Limb (tissue), 2 donors: Measurements from ENCODE around the gene NAMPT.
"Not testable (repeated sequence)": the region's sequence is repeated elsewhere in the genome, so short reads cannot be mapped to it uniquely, and the experiment has no call there.

ENCODE experiments used
- DNase-seq, 2 donors: peaks; one replicate each; pipeline ENCODE4 v3.0.0-alpha.2; 2016; ENCODE audit errors: extremely low spot score in 2 of 2

Gene NAMPT

DNA sequence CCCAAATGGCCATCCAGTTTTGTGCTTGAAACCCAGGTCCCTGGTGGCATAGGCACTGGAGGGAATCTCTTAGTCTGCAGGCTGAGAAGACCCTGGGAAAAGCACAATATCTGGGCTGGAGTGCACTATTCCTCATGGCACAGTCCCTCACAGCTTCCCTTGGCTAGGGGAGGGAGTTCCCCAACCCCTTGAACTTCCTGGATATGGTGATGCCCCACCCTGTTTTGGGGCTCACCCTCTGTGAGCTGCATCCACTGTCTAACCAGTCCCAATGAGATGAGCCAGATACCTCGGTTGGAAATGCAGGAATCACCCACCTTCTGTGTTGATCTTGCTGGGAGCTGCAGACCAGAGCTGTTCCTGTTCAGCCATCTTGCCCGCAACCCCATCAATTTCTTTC, 19.8 kb upstream of the NAMPT start:
- DNase-seq = no peak

DNA sequence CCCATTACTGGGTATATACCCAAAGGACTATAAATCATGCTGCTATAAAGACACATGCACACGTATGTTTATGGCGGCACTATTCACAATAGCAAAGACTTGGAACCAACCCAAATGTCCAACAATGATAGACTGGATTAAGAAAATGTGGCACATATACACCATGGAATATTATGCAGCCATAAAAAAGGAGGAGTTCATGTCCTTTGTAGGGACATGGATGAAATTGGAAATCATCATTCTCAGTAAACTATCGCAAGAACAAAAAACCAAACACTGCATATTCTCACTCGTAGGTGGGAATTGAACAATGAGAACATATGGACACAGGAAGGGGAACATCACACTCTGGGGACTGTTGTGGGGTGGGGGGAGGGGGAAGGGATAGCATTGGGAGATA, 13.8 kb upstream of the NAMPT start:
- not testable (repeated sequence) for DNase-seq

DNA sequence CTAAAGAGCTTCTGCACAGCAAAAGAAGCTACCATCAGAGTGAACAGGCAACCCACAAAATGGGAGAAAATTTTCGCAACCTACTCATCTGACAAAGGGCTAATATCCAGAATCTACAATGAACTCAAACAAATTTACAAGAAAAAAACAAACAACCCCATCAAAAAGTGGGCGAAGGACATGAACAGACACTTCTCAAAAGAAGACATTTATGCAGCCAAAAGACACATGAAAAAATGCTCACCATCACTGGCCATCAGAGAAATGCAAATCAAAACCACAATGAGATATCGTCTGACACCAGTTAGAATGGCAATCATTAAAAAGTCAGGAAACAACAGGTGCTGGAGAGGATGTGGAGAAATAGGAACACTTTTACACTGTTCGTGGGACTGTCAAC, 13.4 kb upstream of the NAMPT start:
- DNase-seq = not testable (repeated sequence)

DNA sequence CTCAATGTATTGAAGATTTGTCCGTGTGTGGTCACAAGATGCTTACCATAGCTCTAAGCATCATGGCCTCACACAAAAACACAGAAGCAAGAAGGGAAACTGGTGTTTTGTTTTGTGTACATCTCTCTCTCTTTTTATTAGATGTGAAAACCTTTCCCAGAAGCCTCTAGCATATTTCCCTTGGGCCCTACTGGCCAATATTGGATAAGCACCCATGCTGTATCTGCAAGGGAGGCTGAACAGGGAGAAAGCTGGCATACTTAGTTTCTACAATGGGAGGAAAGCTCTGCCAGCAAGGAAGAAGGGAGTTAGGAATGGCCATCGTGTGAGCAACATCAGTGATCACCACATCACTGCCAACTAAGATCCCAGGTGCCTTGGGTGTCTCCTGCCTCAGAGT, 9.6 kb upstream of the NAMPT start:
- DNase-seq = no peak

DNA sequence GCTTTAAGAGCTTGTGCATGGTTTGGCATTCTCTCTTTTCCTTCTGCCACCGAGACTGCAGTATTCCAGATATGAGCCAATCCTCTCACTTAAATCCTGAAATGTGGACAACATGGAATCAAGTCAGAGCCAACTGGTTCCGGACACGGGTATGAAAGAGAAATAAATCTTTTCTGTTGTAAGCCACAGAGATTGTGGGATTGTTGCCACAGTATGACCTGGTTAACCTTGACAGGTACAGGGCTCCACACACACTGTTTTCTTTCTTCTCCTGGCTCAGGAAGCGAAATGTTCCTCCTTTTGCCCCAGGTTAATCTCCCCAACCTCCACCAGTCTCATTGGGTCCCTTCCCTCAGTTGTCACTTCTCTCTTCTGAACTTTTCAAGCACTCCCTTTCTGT, 6.5 kb upstream of the NAMPT start:
- no peak for DNase-seq

DNA sequence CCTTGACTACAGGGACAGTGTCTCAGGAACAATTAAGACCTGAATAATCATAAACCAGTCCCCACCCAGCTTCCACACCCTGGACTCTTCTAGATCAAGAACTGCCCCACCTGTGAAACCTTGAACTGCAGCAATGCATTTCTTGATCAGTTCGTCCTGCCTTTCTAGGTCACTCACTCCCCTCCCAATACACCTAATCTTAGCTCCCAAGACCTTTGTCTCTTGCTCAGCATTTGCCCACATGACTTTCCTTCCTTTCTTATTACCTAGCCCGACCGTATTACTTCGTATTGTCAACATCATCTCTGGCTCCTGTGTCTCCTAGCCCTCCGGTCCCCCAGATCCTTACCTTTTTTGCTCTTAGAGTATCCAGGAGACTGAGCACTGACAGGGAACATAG, 5.5 kb upstream of the NAMPT start:
- no peak for DNase-seq

DNA sequence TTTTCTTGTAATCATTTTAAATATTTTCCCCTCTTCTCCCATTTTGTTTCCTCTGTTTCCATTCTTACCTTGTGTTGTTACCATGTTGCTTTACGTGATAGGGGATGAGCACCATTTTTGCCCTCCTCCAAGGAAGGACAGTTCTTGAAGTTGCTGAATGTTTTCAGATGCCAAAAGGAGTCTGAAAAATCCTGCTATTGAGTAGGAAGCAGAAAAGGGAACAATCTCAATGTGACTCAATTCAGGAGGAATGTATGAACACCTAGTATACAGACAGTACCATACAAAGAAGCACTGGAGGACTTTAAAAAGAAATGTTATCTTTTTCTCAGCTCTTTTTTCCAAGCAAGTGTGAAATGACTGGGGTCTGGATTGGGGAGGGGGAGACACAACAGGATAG, 5.1 kb upstream of the NAMPT start:
- no peak for DNase-seq

DNA sequence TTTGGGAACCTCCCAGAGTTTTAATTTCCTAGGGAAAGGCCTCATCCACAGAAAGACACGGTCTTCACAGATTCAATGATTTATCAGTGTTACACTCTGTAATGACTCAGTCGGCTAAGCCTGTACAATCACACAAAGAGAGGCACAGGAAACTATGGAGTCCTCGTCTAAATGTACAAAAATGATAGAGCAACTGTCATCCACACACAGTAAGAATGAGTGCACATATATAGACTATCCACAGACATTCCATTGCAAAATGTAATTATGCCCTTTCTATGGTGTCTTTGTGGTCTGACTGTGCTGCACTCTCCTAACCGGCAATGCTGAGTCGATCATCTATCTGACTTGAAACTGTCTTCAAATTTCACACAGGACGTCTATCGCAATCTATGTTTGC, 3.5 kb upstream of the NAMPT start:
- DNase-seq = no peak

DNA sequence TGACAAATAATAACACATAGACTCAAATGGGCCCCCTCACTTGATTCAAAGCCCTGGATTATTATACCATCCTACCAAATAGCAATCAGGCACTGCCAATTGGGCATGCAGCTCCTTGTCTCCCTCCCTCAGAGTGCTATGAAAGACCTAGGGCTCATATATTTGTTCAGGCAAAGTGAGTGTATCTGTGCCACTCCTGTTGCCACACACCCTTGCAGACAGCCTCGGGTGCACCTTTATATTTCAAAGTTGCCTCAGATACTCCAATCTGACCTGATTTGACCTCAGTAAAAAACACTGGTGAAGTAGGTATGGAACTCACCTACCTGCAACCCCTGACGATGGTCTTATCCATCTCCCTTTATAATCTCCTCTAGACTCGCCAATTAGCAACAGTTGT, 3.0 kb upstream of the NAMPT start:
- no peak for DNase-seq

DNA sequence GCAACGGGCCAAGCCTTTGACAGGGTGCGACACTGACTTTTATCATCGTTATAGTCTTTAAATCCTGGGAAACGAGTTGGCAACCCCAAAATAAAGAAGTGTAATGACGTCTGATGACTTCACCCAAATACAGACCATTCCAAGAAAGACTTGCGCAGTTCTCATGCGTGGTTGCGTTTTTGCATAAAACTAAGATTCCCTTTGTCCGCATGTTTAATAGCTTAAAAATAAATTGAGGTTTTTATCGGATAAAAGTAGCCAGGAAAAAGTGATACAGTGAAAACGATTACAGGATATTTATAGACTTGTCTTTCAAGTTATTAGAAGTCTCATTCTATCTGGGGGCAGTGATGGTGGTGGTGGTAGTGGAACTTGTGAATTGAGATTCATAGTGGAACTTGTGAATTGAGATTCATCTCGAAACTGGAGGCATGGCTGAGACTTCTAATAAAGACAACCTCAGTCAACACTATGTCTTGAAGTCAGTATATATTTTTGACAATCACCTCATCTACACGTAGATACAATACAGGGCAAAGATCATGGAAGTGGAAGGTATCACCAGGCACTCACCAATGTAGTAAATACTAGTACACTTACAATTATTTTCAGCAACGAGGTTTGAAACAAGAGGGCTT, 1.2 kb upstream of the NAMPT start:
- peak in 1 of 2 donors; percentile 3 for DNase-seq

DNA sequence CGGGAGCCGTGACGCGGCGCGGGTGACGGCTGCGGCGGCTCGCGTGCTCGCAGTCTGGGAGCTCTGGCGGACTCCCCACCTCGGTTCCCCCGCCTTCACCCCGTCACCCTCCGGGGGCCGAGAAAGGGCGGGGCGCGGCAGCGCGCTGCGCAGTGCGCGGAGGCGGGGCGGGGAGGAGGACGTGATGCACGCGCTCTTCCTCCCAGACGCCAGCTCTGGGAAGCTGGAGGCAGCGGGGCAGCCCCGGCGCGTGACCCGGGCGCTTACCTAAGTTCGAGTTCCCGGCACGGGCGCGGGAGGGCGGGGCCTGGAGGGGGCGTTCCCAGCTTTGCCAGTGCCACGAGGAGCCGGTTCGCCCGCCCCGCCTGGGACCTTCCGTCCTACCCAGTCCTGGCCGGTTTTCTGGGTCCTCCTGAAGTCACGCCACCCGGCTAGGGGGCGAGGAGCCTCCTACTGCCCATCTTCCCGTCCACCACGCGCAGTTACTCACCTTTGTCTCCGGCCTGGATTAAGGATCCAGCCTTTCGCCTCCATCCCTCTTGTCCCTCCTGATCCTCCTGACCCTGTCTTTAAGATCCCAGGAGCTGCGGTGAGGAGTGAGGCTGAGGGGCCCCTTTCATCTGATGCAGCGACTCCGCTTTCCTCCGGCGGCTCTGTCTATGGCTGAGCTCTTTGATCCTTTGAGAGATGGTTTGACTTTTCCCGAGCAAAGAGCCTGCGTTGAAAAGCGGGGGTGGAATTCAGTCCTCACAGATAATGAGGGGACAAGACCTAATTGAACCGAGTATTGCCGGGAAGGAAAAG, 470 bp upstream of the NAMPT start:
- peak; percentile 93 to 99 for DNase-seq

DNA sequence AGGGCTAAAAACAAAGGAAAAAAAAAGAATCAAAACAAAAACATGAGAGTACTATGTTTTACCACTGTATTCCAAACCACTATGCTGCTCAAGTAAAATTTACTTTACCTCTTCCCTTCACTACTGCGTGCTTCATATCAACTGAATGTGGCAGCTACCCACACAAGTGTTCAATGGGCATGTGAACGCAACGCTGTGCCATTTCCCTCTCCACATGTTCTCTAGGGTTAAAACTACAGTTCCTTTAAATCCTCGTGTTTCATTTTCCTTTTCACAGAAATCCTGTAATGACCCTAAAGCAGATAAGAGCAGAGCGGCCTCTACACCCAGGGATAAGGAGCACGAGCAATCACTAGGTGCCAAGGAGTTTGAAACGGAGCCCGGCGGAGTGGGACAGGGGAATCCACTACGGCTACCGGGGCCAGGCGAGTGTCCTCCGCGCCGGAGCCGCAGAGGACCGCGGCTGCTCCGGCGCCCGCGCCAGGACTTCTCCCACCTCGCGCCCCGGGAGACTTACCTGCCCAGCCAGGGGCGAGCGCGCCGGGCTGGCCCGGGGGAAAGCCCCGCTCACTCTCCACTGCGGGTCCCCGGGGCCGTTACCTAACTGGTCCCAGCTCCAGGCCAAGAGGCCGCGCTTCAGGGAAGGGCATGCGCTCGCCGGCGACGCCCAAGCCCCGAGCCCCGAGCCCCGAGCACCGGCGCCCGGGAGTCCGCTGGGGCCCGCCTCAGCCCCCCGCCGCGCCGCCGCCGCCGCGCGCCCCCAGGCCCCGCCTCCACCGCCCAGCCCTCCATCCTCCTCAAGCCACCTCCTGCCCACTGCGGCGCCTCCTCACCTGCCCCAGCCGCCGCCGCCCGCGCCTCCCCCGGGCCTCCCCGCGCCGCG, 711 bp downstream of the NAMPT start:
- peak; percentile 29 to 80 for DNase-seq

DNA sequence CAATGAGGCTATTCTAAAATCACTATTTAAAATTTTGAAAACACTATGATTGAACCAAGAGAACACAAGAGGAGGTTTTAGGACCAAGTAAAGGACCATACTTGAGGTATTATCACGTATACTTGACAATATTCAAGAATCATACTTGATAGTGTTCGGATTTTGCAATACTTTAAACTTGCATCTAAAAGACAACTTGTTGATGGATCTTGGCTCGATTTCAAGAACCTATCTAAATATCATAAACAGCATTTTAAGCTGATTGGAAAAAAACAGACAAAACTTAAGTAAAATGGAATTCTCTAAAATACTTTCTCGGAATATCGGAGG, 1.3 kb downstream of the NAMPT start:
- no peak for DNase-seq

DNA sequence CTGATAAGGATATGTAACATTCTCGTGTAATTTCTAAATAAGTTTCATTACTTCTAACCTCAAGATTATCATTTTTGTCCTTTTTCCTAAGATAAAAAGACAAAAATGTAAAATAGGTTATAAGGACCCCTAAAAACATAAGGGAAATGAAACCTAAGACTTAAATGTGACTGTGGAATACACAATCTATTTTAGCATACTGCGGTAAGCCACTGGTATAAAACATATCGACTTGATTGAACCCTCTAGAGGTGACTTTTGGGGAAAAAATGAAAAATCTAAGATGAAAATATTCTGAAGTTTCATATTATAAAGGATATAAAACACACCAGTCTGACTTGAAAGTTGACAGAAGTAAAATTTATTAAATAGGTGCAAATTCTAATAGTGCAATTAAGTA, 1.9 kb downstream of the NAMPT start:
- no peak for DNase-seq

DNA sequence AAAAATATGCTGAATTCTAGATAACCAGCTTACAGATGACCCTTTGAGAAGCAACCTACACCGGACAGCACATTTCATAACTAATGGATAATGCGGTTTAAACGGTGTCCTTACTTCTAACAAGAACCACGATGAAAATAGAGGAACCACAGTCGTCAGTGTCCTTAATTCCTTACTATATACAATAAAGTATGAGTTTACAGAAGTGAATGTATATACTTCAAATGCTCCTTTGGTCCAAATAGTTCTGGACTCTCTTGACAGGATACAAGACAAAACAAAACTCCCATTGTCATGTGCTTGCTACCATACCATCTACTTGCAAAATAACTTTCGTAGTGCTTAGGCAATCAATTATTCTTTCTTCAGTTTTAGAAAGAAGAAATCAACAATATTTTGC, 2.4 kb downstream of the NAMPT start:
- DNase-seq = no peak

DNA sequence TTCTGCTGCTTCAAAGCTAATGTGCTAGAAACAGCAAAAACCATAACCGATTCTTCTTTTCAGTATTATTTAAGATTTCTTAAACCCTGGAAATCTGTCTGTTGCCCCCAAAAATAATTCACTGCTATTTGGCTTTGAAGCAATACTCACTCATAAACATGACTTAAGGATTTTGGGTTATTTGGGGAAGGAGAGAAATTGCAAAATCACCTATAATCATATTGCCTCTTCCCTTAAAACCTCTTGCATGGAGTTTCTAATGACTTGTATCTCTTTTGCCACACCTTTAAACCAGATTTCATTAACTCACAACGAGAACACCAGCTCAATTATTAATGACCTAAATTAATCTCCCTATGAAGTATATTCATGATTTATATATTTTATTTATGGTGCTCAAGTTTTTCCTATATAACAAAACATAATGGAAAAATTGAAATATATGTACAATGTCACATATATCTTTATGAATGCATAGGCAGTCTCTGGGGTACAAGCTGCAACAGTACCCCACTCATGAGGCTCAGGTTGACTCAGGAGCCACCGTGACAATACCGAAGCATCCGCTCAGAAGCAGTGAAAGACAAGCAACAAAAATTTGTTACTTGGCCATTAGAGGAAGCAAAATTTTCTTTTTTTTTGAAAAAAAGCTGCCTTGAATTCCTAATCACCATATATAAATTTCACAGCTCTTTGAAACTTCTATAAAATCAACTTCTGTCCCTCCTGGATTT, 3.0 kb downstream of the NAMPT start:
- DNase-seq = no peak

DNA sequence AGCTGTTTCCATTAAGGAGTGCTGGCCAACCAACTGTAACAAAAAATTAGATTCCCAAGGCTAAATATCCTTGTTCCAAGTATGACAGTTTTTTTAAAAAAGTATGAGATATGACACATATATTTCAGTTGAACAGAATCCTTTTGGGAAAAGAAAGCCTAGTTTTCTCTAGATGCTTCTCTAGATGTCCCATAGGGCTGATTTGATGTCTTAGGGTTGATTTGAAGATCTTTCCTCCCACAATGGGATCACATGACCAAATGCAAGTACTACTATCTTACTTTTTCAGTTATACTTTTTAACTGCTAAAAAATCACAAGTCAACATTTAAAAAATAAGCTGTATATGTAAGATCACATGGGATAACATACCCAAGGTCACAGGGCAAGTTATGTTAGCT, 3.7 kb downstream of the NAMPT start:
- DNase-seq = no peak

DNA sequence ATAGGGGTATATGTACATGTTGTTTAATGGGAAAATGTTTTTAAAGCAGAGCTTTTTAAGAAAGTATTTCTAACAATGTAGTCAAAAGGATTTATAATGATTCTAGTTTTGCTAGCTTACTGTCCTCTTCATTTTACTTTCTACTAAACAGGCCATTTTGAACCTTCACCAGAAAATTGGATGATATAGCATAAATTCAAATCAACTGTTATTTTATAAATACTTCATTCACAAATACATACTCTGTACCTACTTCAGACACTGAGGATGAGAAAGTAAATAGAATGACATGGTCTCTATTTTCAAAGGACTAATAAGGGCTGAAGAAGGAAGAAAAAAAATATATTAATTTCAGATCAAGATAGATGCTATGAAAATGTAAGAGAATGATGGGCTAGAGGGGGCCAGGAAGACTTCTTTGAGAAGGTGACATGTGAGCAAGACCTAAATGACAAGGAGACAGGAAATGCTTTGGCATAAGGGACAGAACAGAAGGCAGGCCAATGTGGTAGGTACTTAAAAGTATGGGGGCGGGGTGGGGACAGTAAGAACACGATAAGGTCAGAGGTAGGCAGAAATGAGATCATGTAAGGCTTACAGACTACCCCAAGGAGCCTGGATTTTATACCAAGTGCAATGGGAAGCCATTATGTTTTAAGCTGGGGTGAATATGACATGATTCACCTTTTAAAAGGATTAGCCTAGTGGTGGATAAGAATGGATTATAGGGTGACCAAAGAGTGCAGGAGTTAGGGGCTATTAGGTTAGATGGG, 5.2 kb downstream of the NAMPT start:
- DNase-seq = no peak

DNA sequence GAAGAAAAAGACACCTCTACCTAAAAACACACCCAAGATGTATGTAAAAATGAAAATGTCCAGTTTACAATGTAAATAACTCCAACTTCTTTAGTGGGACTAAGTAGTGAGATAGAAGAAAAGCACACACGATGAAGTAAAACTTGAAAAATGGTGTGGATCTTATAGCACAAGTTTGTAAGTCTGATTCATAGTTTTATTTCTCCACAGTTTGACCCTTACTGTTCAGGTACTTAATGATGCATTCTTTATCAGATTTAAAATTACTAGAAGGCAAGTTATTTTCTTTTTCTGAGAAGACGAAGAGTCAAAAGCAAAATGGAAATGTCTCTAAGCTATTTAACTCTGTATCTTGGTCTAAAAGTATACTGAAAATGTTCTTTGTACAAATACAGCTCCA, 6.1 kb downstream of the NAMPT start:
- no peak for DNase-seq

DNA sequence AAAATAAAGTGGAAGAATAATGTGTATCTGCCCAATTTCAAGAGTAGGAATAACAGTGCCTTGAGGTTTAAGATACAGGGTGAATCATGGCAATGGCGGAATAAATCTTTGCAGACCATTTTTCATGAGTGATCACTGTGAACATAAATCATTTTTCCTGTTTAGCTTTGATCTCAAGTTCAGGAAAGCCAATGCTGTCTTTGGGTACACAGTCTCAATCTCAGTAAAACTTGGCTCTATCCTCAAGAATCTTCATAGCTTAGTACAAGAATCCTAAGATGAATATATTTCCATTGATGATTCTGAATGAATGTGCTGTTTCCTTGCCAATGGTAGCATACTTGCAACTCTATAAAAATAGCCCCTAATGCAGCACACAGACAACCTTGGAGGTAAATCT, 6.8 kb downstream of the NAMPT start:
- DNase-seq = no peak

DNA sequence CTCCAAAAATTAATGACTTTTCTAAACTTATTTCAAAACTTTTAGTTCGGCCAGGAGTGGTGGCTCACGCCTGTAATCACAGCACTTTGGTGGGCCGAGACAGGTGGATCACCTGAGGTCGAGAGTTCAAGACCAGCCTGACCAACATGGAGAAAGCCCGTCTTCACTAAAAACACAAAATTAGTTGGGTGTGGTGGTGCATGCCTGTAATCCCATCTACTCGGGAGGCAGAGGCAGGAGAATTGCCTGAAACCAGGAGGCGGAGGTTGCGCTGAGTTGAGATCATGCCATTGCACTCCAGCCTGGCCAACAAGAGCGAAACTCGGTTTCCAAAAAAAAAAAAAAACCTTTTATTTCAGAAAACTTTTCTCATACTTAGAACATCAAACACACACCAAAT, 8.3 kb downstream of the NAMPT start:
- no peak for DNase-seq
